GM19467 (cell line): ENCODE data around the gene SYCN.
"Not testable (repeated sequence)": the region's sequence is repeated elsewhere in the genome, so short reads cannot be mapped to it uniquely, and the experiment has no call there.

Experiments used
- ATAC-seq: cut with Tn5 transposase; IDR thresholded peaks from one replicate; pipeline ENCODE4 v1.9.1; 2021; ENCODE audit warnings: mild to moderate bottlenecking, moderate library complexity; ENCODE audit not compliant: unreplicated experiment

Gene SYCN

GRCh38 chr19:39203372-39204341 lies at the start of gene SYCN:
TSS of gene SYCN (minus strand) at chr19:39204263. CDS start at chr19:39204254, 9 bp downstream.
- ATAC-seq, result no peak

- no peak for ATAC-seq
Observed at GRCh38 chr19:39253374-39254149, 49.5 kb upstream of the SYCN start.

- ATAC-seq, result no peak
Observed at GRCh38 chr19:39252458-39252857, 48.4 kb upstream of the SYCN start.

- ATAC-seq, result no peak
Observed at GRCh38 chr19:39251846-39252245, 47.8 kb upstream of the SYCN start.

- ATAC-seq, result no peak
Observed at GRCh38 chr19:39251081-39251480, 47.0 kb upstream of the SYCN start.

- ATAC-seq, result no peak
Observed at GRCh38 chr19:39248806-39249205, 44.7 kb upstream of the SYCN start, which contains the start of gene IFNL4. TSS of gene IFNL4 (minus strand) at chr19:39248856.

GRCh38 chr19:39247701-39248664 lies 43.9 kb upstream of the SYCN start:
- ATAC-seq, result no peak

GRCh38 chr19:39246951-39247669 lies 43.0 kb upstream of the SYCN start:
- no peak for ATAC-seq

- ATAC-seq, result not testable (repeated sequence)
Observed at GRCh38 chr19:39245166-39245565, 41.1 kb upstream of the SYCN start.

GRCh38 chr19:39244410-39245100 lies 40.5 kb upstream of the SYCN start, which contains the start of gene IFNL3:
TSS of gene IFNL3 (minus strand) at chr19:39245006. CDS start at chr19:39244967, 39 bp downstream.
- not testable (repeated sequence) for ATAC-seq

GRCh38 chr19:39243741-39244140 lies 39.7 kb upstream of the SYCN start:
- ATAC-seq, result not testable (repeated sequence)

GRCh38 chr19:39240421-39240820 lies 36.4 kb upstream of the SYCN start:
- no peak for ATAC-seq

GRCh38 chr19:39238944-39239343 lies 34.9 kb upstream of the SYCN start:
- no peak for ATAC-seq

- ATAC-seq, result no peak
Observed at GRCh38 chr19:39238209-39238608, 34.1 kb upstream of the SYCN start.

GRCh38 chr19:39237200-39238184 lies 33.4 kb upstream of the SYCN start:
- peak; percentile 69 for ATAC-seq

- ATAC-seq, result no peak
Observed at GRCh38 chr19:39236527-39236926, 32.5 kb upstream of the SYCN start.

GRCh38 chr19:39232708-39233107 lies 28.6 kb upstream of the SYCN start:
- no peak for ATAC-seq
